GM23338 (cell line): ENCODE data around the gene FGFR3.
"Not testable (repeated sequence)": the region's sequence is repeated elsewhere in the genome, so short reads cannot be mapped to it uniquely, and the experiment has no call there.

Experiments used
- CREB1 ChIP-seq: fragments of 250-450 bp; sonication (Bioruptor Pico); IDR thresholded peaks from 2 replicates; pipeline ENCODE4 v1.5.0; 2020; ENCODE audit warnings: low read depth, mild to moderate bottlenecking, moderate library complexity
- CTCF ChIP-seq, 2 experiments: fragments of 200-600 bp in 1 of 2; sonication (generic) in 1 of 2; conservative IDR thresholded peaks; 2 replicates each; pipeline versions ENCODE4 v1.5.1 to v1.6.1; 2016 to 2017; ENCODE audit warnings: antibody characterized with exemption in 2 of 2, low read depth in 2 of 2, mild to moderate bottlenecking in 2 of 2, moderate library complexity in 1 of 2
- EZH2 ChIP-seq: fragments of 200-600 bp; sonication (generic); IDR thresholded peaks from one replicate; pipeline ENCODE4 v1.8.0; 2017; ENCODE audit warnings: antibody characterized with exemption, mild to moderate bottlenecking, low read depth; ENCODE audit not compliant: unreplicated experiment
- EZH2phosphoT487 ChIP-seq: fragments of 200-600 bp; sonication (generic); IDR thresholded peaks from one replicate; pipeline ENCODE4 v1.8.1; 2018; ENCODE audit warnings: antibody characterized with exemption; ENCODE audit not compliant: unreplicated experiment
- JUNB ChIP-seq: IDR thresholded peaks from one replicate; pipeline ENCODE4 v1.6.1; 2016; ENCODE audit warnings: antibody characterized with exemption; ENCODE audit not compliant: unreplicated experiment
- POLR2AphosphoS5 ChIP-seq: IDR thresholded peaks from 2 replicates; pipeline ENCODE4 v1.6.1; 2016; ENCODE audit warnings: antibody characterized with exemption, low read depth
- STAT1 ChIP-seq: IDR thresholded peaks from one replicate; pipeline ENCODE4 v1.6.1; 2016; ENCODE audit warnings: antibody characterized with exemption; ENCODE audit not compliant: unreplicated experiment
- ZNF114 ChIP-seq: fragments of 250-450 bp; sonication (Bioruptor Pico); IDR thresholded peaks from 2 replicates; pipeline ENCODE4 v1.5.0; 2020; ENCODE audit warnings: mild to moderate bottlenecking, moderate library complexity
- ZNF462 ChIP-seq: fragments of 250-450 bp; sonication (Bioruptor Pico); IDR thresholded peaks from 2 replicates; pipeline ENCODE4 v1.5.0; 2020; ENCODE audit warnings: mild to moderate bottlenecking, moderate library complexity
- TF ChIP-seq, protein P1 (sequence below): IDR thresholded peaks from one replicate; pipeline ENCODE4 v1.6.1; 2018; ENCODE audit warnings: antibody characterized with exemption; ENCODE audit not compliant: unreplicated experiment
- TF ChIP-seq, protein P2 (sequence below): IDR thresholded peaks from 2 replicates; pipeline ENCODE4 v1.6.1; 2016; ENCODE audit warnings: antibody characterized with exemption

DNA sequence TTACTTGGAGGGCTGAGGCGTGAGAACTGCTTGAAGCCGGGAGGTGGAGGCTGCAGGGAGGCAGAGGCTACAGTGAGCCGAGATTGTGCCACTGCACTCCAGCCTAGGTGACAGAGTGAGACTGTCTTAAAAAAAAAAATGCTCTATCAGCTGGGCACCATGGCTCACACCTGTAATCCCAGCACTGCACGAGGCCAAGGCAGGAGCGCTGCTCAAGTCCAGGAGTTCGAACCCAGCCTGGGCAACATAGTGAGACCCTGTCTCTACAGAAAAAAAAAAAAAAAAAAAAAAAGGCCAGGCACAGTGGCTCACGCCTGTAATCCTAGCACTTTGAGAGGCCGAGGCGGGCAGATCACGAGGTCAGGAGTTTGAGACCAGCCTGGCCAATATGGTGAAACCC, 51.5 kb downstream of the FGFR3 start:
- TF ChIP-seq CTCF (conservative IDR thresholded peaks at IDR 0.05; ENCODE audit: low read depth in 2 of 2); POLR2AphosphoS5; EZH2; CREB1 (CRISPR knock-in tag); EZH2phosphoT487; JUNB; STAT1; ZNF114 (CRISPR knock-in tag); ZNF462: not testable (repeated sequence)
- TF ChIP-seq, protein P1, sequence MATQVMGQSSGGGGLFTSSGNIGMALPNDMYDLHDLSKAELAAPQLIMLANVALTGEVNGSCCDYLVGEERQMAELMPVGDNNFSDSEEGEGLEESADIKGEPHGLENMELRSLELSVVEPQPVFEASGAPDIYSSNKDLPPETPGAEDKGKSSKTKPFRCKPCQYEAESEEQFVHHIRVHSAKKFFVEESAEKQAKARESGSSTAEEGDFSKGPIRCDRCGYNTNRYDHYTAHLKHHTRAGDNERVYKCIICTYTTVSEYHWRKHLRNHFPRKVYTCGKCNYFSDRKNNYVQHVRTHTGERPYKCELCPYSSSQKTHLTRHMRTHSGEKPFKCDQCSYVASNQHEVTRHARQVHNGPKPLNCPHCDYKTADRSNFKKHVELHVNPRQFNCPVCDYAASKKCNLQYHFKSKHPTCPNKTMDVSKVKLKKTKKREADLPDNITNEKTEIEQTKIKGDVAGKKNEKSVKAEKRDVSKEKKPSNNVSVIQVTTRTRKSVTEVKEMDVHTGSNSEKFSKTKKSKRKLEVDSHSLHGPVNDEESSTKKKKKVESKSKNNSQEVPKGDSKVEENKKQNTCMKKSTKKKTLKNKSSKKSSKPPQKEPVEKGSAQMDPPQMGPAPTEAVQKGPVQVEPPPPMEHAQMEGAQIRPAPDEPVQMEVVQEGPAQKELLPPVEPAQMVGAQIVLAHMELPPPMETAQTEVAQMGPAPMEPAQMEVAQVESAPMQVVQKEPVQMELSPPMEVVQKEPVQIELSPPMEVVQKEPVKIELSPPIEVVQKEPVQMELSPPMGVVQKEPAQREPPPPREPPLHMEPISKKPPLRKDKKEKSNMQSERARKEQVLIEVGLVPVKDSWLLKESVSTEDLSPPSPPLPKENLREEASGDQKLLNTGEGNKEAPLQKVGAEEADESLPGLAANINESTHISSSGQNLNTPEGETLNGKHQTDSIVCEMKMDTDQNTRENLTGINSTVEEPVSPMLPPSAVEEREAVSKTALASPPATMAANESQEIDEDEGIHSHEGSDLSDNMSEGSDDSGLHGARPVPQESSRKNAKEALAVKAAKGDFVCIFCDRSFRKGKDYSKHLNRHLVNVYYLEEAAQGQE = not testable (repeated sequence)
- TF ChIP-seq, protein P2, sequence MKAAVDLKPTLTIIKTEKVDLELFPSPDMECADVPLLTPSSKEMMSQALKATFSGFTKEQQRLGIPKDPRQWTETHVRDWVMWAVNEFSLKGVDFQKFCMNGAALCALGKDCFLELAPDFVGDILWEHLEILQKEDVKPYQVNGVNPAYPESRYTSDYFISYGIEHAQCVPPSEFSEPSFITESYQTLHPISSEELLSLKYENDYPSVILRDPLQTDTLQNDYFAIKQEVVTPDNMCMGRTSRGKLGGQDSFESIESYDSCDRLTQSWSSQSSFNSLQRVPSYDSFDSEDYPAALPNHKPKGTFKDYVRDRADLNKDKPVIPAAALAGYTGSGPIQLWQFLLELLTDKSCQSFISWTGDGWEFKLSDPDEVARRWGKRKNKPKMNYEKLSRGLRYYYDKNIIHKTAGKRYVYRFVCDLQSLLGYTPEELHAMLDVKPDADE = not testable (repeated sequence)
